Stimulated activated CD8-positive, alpha-beta memory T cell treated with anti-CD3 and anti-CD28 coated beads, Interleukin-2, amount 100 ng/mL, for 1 hour (primary cell): ENCODE data around the gene MED9.
A peak's percentile ranks its signal among the peaks of the same experiment; 100 is the strongest.

ENCODE experiments used
- DNase-seq, 2 donors: peaks; one replicate each; pipeline ENCODE4 v3.0.0-alpha.2; 2020; ENCODE audit warnings: low read depth in 2 of 2

MED9 gene

DNA sequence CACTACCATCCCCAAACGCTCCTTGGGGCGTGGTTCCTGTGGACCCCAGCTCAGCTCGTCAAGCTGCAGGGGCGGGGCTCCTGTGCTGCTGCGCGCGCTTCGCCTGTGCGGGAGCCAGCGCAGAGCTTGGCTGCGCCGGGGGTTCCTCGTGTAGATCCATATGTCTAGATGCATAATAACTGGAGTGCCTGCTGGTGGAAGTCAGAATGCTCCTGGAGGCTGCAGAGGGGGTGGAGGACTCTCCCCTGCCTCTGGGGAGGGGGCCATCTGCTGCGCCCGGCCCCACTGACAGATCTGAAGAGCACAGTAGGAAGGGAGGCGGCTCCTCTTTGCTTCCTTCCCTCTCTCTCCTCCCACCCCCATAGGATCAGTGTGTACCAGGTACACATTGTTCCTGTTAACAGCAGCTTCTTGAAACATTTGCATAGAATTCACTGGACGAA is 14.8 kb downstream of the MED9 start:
- no peak for DNase-seq

DNA sequence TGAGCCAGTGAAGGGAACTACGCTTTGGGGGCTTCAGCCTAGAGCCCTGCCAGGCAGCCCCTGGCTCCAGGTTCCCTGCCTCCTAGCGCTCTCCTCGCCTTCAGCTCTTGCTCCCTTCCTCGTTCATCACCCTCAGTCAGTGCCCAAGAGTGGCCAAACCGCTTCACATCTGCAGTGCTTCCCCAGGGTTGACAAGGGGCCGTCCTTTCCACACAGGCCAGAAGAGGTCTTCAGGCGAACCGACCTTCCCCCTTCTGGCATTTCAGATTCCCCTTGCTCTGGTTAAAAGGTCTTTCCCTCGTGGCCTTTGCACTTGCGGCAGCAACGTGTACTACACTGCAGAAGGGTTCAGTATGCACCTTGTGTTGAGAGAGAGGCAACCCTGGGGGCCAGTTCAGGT is 15.3 kb downstream of the MED9 start:
- DNase-seq: no peak

DNA sequence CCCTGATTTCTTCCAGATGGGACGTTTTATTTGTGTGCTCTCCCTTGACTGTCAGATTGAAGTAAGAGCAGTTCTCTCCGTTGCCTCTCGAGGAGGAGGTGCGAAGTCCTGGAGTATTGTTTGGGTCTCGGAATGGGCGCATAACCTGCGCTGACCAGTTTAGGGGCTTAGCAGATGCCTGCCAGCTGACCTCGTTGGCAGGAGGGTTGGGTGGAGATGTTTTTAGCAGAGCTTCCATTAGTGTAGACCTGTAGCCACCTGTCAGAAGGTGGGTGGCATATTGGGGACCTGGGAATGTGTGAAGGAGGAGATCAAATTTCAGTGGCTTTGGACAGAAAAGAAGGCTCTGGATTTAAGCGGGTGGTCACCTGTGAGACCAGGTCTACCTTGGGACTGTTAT is 15.8 kb downstream of the MED9 start:
- DNase-seq: no peak

DNA sequence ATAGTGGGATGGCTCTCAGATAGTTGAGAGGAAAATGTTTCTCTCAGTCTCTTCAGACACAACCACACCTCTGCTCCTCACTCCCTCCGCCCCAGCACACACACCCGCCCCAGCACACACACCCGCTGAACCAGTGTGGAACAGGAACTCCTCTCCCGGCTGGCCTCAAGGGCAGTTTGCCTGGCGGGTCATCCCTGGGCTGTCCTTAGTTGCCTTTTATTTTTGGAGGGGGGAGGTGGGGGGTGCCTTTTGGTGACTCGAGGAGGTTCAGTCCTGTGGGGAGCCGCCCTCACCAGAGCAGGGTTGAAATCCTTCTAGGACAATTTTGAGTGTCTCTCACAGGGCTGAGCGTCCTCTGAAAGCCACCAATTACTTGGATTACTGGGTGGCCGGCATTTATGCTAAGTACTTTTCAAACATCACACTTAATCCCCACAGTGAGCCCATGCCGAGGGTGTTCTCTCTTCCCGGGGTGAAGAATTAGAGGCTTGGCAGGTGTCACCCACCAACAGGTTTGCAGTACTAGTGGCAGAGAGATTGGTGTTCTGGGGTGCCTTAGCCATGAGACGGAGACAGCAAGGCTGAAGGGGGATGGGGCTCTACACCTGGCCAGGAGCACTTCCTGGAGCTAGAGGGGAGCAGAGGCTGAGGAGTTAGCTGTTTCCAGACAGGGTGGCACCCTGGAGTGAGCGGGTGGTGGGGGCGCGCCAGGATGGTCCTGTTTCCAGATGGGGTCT is 16.6 kb downstream of the MED9 start:
- DNase-seq: no peak

DNA sequence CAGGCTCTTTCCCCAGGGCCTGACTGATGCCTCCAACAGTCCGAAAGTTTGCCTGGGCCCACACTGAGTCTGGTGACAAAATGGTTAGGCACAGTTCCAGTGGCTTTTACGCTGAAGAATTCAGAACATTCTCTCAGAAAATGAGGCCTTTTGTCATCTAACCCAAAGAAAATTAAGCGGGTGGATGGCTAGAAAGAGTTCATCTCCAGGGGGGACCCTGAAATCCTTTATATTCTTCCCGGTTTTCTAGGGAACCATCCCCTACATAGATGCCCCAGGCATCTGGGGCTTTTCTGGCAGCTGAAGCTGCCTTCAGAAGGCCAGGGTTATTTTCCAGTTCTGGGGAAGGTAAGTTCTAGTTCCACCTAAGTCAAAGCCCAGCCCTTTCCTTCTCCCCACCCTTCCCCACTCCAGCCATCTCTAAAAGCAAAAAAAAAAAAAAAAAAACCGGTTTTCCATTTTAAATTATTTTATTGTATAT is 17.2 kb downstream of the MED9 start:
- DNase-seq: no peak

DNA sequence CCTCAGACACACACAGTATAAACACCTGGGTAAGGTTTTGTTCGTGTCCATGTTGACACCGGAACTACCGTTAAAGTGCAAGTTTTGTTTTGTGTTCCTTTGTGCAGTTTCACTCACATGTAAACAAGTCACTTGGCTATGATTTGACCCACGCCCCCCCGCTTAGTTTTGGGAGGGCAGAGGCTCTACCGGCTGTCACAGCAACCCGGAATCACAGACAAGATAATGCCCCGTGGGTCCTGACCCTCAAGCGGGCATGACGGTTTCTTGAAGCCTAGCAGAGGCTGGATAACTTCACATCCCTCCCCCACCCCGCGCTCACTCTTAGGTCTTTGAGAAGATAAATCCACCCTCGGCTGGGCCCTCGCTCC is 17.7 kb downstream of the MED9 start:
- DNase-seq: no peak

DNA sequence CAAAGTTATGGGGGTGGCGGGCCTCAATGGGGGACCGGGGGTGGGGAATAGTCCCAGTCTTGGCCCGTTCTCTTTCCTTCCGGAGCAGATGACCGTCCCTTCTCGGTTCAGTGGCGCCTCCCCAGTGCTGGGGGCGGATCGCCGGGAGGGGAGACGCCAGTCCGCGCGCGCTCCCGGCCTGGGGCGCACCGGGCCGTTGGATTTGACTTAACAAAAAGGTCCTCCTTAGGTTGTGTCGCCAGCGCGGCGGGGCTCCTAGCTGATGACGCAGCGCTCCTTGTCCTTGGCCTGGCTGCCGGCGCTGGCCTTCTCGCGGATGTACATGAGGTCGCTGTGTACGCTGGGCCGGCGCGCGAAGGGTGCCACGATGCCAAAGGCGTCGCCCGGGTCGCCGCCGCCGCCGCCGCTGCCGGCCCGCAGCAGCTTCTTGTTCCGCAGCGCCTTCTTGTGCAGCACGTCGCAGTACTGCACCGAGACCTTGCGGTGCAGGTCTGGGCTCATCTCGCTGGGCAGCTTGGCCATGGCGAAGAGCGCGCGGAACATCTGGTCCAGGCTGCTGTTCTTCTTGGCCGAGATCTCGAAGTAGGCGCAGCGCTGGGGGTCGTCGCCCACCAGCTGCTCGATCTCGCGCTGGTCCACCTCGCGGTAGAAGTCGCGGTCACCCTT is 18.2 kb downstream of the MED9 start:
- no peak for DNase-seq

DNA sequence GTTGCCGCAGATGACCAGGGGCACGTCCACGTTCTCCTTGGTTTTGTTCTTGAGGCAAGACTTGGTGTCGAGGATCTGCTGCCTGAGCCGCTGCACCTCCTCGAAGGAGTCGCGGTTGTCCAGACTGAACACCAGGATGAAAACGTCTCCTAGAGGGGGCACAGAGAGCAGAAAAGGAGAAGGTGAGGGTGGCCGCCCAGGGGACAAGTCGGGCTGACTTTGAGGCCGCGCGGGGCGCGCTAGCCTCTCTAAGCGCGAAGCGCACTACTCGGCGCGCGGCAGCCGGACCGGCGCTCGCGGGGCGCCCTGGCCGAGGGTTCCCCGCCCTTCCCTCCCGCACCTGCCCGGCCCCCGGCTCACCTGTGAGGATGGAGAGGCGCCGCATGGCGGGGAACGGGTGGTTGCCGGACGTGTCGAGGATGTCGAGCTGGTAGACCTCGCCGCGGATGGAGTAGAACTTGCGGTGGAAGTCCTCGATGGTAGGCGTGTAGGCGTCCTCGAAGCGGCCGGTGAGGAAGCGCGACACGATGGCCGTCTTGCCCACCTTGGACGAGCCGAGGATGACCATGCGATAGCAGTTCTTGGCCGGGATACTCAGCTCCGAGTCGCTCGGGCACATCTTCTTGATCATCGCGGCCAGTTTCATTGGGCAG is 18.9 kb downstream of the MED9 start:
- DNase-seq: no peak

DNA sequence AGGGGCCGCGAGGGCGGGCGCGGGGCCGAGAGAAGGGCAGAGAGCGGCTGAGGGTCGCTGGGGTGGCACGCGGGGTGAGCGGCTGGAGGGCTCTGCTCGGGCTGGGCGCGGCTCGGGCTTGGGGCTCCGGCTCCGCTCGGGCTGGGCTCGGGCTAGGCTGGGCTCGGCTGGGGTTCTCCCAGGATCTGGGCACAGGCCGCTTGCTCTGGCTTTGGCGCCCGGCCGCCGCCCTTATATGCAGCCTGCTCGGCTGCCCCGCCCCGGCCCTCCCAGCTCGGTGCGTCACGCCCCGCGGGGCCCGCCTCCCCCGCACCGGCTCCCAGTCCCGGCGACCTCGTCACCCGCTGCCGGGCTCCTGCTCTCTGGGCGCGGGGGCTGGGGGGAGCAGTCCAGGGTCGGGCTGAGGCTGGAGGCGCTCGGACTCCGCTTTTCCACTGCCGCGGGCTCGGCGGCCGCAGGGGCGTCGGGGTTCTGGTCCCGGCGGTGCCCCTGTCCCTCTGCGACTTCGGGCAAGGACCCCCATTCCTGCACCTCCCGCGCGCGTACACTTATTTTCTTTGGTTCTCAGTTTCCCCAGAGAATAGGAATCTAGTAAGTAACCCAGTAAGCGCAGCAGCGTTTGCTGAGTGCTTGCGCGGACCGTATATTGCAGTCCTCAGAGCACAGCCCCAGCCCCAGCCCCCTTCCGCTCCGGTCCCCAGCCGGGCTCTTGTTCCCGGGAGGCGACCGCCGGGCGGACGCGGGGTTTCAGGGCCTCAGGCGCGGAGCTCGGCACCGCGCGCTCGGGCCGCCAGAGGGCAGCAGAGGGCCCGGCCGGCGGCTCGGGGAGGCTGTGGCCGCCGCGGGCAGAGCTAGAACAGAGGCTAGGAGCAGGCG is 19.6 kb downstream of the MED9 start, which contains the start of gene RASD1:
TSS of gene RASD1 (minus strand) at position 207 of the 876 bp plus-strand sequence. CDS start 214 bp downstream, outside the sequence.
- DNase-seq: peak; percentile 57 to 64

DNA sequence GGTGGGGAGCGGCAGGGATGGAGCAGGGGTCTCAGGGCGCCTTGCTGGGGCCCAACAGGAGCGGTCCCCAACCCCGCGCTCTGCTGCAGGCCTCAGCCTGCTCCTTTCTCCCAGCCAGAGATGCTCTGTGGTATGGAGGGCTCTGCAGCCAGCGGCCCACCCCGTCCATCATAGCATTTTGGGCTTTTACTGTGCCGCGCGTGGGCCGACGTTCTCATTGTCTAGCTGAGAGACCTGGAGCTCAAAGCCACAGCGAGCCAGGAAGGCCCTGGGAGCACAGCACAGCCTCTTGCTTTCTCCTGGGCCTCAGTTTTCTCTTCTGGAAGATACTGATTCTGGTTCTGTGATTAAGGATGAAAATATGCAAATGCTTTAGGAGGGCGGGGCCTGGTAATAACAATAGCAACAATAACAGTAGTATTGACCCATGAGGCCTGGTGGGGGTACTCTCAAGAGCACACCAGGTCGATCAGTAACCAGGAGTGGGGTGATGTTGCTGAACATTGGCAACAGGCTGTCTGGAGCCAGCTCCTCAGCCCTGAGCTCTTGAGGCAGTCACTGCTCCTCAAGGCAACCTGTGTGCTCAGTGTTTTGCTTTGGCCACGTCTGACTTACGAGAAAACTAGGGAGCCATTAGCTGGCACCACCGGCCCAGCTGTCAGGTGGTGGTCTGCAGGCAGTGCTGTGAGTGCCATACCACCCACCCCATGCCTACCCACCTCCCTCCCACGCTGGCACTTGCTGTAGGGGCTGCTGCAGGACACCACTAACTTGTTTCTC is 20.5 kb downstream of the MED9 start:
- no peak for DNase-seq

DNA sequence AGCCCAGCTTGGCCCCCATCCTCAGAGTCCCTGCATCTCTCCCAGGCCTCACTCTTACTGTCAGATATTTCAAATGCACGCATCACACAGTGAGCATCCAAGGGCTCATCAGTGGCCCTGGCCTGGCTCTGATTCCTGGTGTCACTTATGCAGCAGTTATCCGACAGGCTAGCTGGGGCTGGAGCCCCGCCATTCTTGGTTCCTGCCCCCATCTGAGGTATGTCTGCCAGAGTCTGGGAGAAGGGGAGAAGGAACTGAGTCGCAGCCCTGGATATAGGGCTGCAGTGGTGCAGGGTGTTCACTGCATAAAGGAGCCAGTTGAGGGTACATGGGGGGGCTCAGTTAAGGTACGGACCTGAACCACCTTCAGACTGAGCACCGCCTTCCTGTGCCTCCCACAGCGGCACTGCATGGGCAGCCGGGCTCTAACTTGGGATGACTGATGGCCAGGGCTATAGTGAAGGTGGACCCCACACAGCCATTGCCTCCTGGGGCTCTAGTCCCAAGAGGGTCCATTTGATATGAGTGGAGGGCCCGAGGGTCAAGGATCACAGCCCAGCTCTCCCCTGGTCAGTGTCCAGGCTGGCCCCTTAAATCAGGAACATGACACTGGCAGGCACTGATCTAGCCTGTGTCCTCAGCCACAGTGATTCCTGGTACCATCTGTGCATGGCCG is 21.2 kb downstream of the MED9 start:
- no peak for DNase-seq

DNA sequence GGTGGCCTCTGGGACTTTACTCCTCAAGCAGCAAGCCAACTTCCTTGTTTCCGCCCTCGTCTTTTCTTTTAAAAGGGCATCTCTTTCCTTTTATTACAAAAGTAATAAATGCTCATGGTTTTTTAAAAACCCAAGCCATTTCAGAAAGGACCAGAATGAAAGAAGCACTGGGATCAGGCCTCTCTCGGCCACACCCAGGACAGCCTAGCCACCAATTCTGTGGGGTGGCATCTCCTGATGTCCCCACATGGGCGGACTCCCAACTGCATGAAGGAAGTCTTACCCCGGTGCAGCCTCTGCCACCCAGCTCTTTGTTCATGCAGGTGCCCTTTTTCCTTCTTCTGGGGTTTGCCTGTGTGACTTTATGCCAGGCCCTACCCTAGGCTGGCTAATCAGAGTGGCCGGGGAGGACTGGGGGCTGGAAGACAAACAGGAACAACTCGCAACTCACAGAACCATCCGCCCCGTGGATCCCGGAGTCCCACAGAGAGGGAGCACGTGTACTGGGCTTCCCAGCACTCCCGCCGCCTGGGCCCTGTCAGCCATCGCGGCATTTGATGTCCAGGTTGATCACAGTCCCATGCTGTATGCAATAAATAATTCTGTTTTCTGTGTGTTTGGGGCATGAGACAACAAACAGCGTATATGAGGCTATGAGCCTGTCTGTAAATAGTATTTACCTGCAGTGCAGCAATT is 22.0 kb downstream of the MED9 start:
- DNase-seq: no peak

DNA sequence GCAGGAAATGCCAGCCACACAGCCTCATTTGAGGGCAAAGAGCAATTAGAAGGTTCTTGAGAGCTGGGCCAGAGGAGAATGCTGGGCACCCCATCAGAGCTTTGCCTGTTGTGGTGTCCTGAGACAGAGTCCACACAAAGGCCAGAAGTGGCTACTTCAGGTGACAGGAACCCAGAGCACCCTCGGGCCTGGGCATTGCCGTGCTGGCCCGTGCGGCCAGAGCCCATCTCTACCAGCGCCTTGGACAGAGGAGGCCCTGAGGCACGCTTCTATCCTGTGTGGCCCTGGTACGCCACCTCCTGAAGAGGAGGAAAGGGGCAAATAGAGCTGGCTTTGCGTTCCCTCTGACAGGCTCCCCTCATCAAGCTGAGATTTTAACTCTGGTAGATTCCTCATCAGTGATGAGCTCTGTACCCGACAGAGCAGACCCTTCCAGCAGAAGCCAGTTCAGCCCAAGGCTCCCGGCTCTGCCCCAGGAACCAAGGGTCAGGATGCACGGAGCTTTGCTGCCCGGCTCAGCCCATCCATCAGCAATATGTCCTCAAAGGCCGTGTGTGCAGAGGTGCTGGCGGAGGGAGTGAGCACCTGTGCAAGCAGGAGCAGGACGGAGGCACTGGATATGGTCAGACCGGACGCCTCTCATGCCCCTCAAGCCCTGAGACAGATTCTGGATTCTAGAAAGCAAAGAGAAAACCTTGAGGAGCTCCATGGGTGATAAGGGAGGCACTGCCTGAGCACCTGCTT is 22.8 kb downstream of the MED9 start:
- no peak for DNase-seq

DNA sequence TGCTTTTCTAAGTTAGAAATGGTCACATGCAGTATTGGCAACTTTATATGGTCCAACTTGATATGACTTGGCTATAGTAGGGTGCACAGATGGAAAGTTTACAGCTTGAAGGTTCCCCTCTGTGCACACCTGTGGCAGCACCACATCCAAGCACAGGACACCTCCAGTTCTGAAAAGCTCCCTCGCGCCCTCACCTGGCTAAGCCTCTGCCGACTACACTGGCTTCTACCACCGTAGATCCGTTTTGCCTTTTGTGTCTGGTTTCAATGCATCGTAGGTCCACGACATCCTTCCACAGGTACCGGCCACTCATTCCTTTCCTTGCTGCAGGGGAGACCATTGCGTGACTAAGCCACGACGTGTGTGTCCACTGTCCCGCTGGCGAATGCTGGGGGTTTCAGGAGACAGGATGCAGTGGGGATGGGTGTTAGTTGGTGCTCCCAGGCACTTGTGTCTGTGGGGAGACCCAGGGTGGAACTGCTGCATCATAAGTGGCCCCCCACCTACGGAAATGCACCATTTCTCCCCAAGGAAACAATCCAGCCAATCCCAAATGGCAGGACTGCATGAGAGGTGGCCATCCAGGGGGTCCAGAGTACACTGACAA is 24.3 kb downstream of the MED9 start:
- DNase-seq: no peak

DNA sequence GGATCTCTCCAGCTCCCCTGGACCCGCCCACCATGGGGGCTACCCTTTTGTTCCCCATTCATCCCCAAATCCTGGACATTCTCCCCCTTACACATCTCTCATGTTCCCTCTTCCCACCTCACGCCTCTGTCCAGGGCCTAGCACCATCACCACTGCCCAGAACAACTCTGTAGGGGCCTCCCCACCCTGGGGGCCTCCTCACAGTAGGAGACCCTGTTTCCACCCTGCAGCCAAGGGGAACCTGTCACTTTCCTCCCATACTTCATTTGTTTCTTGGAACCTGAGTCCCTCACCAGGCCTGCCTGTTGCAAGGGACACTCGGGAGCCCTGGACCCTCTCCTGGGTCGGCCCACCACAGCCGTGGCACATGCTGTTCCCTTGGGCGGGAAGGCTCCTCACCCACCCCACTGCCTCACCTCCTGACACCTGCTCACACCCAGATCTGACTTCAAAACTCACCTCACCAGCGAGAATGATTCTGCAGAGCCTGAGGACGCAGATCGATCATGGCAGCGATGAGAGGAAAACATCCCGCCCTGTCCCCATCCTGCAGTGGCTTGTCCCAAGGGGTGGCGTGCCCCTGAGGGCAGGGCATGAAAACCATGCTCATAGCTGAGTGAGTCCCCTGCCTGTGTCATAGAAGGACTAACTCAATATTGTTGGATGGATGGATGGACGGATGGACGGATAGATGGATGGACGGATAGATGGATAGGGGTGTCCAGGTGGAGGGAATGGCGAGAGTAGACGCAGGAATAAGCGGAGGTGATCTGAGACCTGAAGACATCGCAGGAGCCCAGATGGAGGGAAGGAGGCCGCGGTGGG is 26.2 kb downstream of the MED9 start:
- no peak for DNase-seq

DNA sequence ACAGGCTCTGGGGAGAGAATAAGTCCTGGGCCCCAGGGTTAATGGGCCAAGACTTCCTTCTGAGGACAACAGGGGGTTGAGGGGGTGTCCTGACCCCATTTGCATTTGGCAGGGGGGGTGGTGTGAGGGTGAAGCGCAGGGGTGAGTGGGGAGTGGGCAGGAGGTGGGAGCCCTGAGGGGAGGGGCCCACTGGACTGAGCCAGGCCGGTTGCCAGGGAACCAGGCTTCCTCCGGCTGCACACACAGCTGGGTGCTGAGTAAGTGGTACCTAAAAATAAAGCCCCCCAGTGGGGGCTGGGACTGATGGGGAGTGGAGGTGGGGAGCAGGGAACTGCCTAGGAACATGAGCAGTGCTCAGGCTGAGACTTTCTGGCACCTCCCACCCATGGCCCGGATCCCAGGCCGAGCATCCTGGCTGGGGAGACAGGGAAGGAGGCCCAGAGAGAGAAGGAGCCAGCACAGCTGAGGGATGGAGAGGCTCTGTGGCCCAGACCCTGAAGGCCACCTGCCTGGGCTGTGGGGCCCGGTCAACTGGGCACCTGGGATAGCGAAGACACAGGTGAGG is 26.8 kb downstream of the MED9 start:
- DNase-seq: no peak

DNA sequence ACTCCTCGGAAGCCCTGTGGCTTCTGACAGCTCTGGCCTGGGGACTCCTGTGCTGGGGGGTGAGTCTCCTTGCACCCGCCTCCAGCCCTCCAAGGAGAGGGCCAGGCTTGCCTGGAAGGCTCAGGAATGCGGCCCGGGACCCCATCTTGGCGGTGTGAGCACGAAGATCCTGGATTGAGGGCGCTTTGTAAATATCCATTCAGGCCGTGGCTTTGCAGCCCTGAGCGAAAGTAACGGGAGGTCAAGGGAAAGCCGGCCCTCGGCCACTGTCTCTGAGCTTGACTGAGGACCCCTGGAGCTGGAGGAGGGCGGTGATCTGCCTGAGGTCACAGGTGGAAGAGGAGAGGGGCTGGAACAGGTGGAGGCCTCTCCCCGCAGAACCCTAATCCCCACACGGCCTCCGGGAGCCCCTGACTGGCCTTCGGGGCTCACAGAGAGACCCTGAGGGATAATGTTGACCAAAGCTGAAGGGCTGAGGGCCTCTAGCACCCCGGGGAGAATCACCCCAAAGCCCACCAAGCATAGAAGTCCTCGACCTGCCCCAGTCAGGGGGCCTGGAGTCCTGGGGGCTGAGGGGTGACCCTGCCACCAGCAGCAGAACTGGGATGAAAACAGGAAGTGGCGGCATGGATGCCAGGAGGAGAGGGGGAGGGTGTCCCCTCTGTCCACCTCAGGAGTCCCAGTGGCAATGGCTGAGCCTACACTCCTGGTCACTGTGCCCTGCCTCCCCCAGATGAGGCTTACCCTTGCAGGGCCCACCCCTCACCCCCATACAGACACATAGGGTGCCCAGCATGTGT is 27.7 kb downstream of the MED9 start:
- no peak for DNase-seq
